GM19467 (cell line): ENCODE measurements around the gene RANGAP1.
A peak's percentile ranks its signal among the peaks of the same experiment; 100 is the strongest.

Experiments used
- ATAC-seq: cut with Tn5 transposase; IDR thresholded peaks from one replicate; pipeline ENCODE4 v1.9.1; 2021; ENCODE audit warnings: mild to moderate bottlenecking, moderate library complexity; ENCODE audit not compliant: unreplicated experiment

RANGAP1 gene, protein sequence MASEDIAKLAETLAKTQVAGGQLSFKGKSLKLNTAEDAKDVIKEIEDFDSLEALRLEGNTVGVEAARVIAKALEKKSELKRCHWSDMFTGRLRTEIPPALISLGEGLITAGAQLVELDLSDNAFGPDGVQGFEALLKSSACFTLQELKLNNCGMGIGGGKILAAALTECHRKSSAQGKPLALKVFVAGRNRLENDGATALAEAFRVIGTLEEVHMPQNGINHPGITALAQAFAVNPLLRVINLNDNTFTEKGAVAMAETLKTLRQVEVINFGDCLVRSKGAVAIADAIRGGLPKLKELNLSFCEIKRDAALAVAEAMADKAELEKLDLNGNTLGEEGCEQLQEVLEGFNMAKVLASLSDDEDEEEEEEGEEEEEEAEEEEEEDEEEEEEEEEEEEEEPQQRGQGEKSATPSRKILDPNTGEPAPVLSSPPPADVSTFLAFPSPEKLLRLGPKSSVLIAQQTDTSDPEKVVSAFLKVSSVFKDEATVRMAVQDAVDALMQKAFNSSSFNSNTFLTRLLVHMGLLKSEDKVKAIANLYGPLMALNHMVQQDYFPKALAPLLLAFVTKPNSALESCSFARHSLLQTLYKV

DNA sequence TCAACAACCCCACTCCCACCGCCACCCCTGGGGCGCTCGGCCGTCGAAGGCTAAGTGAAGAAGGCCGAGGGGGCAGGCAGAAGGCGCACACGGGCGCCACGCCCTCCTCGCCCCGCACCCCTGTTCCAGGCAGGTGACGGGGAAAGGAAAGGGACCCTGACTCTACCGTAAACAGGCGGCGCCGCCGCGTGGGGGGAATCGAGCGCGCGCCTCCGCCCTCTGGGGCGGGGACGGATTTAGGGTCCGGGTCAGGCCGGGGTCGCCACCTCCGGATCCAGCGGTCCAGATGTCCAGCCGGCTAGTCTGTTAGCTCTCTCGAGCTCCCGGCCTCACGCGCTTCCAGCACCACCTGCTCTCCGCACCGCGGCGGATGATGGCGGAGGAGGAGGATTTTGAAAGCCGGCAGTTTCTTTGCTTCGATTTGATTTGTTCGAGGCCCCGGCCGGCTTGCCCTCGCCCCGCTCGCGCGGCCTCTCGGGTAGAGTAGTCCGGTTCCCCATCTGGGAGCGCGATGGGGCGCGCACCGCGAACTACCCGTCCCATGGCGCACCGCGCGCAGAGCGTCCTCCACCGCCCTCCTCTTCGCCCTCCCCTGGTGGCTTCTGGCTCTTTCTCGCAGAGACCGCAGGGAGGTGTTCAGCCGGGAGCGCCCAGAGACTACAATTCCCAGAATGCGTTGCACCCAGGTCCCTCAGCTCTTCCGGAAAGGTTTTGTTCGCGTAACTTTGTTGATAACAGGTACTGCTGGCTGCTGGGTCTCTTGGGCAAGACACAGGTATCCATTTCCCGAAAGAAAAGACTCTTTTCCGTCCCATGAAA lies at the start of gene RANGAP1:
RANGAP1 (minus strand) TSS at position 368 of the 819 bp plus-strand sequence. CDS start 5,143 bp downstream, outside the sequence.
- peak; percentile 95 for ATAC-seq

DNA sequence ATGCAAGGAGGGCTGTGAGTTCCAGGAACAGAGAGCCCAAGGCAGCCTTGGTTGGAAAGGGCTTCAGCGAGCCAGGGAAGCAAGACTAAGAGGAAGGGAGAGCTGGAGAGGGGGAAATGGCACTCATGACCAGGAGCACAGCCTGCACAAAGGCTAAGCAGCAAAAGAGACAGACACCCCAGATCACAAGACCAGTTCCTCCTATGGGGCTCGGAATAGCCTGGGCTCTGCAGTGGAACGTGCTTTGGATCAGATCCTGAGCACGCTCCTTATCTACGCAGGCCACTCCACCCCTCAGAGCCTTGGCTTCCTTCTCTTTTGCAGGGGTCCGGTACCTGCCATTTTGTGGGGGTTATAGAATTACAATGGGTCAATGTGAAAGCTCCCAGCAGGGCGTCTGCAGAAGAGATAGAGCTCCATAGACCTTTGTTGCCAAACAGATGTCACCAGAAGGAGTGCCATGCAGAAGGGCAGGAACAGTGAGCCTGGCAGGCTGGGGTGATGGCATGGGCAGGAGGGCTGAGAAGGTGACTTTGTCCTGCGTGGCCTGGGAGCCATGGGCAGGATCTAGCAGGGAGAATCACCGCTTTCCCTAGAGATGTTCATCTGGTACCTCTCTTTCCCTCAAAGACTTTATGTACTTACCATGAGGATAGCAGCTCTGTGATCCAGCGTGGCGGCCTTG lies 49.1 kb upstream of the RANGAP1 start:
- no peak for ATAC-seq

DNA sequence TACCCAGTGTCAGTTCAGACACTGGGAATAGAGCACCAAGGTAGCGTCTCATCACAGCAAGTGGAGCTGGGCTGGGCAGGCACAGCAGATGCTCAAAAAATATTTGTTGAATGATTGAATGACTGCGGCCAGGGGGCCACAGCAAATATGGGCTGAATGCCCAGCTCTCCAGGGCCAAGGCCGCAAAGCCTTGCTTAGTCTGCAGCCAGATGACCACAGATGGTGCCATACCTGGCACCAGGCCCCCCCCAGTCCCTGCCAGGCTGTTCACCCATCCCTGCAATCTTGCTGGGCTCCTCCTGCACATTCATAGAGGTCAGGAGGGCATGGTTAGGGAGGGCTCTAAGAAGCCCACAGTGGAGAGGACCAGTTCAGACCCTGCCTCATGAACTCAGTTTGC lies 48.2 kb upstream of the RANGAP1 start:
- no peak for ATAC-seq

DNA sequence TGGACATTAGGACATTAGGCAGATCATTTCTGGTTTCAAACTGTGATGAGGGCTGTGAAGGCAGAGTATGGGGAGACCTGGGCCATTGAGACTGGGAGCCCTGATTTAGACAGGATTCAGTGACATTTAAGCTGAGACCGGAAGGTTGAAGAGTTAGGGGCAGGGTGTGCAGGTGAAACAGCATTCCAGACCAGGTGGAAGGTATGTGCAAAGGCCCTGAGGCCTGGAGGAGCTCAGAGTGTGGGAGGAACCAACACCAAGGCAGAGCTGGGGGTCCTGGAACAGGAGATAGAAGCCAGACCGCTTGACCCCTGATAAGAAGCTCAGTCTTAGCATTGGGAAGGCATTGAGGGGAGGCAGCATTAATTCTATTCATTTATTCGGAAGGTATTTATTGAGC lies 47.8 kb upstream of the RANGAP1 start:
- ATAC-seq, result no peak

DNA sequence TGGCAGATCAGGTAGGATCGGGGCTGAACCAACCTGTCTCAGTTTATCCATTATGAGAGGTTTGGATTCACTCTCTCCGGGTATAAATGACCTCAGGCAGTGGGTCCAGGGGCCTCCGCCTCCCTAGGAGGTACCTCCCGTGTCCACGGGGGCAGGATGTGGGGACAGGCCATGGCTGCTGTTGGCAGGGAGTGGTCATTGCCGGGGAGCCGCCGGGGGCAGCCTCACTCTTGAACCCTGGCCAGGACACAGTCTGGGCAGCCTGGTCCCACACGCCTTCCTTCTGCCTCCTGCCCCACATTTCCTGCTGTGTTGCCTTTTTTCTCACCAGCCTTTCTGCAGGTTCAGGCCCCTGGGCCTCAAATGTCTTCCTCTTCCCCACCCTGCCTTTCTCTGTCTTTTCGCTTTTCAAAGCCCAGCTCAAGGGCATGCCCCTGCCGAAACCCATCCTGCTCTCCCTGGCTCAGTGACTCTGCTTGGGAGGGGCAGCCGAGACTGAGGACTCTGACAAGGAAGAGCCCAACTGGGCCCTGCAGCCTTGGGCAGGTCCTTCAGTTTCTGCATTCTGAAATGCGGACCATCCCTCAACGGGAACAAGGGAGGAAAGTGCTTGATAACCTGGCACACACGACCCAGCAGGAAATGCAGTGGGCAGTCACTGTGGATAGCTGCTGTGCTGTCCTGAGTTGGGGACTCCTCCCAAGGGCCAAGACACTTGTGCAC lies 46.4 kb upstream of the RANGAP1 start:
- ATAC-seq, result no peak

DNA sequence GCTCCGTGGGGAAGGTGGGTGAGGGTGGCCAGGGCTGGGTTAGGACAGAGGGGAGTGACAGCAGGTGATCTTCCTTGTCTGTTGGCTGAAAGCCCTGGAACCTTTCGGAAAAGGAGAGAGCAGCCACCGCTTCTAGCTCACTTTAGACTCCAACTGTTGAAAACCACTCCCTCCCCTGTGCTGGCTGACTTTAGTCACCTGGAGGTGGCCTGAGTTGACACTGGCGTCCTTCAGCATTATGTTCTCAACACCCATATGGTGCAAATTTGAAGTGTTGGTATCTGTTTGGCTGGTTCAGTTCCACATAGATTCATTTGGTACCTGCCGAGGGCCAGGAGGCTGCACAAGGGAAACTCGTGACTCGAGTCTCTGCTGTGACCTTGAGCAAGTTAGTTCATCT lies 44.2 kb upstream of the RANGAP1 start:
- no peak for ATAC-seq

DNA sequence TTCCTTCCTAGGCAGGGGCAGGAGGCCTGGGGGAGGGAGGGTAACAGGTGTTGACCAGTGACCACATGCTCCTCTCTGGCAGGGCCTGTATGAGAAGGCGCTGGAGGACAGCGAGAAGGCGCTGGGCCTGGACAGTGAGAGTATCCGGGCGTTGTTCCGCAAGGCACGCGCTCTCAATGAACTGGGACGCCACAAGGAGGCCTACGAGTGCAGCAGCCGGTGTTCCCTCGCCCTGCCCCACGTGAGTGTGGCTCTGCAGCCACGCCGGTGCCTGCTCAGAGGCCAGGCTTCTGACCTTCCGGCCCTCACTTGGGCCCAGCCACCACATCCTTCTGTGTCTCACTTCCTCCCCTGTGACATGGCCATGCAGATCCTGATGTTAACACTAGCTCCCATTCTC lies 41.1 kb upstream of the RANGAP1 start:
- ATAC-seq, result no peak

DNA sequence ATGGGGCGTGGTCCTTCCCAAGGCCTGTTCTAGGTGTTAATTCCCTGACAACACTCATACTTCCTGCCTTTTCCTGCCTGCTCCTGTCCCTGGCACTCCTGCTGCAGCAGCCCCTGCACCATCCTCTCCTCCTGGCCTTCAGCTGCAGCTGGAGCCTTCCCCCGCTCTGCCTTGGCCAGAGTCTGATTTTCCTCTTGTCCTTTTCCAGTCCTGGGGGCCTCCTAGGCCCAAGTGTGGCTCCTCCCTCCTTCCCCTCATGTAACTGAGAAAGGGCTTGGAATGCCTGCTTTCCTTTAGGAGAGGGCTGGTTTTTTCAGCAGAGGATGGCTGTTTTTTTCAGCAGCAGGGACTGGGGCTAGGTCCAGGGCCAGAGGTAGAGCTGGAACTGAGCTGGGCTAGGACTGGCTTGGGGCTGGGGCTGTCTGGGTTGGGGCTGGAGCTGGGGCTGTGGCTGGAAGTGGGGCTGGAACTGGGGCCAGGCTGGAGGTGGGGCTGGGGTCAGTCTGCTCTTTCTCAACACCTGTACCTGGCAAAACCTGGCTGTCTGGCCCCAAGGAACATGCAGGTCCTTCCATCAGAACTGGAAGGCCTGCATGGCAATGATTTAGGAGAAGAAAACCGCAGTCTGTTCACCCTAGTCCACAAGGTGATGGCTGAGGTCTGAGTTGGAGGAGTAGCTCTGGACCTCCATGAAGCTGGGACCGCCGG lies 39.0 kb upstream of the RANGAP1 start:
- no peak for ATAC-seq

DNA sequence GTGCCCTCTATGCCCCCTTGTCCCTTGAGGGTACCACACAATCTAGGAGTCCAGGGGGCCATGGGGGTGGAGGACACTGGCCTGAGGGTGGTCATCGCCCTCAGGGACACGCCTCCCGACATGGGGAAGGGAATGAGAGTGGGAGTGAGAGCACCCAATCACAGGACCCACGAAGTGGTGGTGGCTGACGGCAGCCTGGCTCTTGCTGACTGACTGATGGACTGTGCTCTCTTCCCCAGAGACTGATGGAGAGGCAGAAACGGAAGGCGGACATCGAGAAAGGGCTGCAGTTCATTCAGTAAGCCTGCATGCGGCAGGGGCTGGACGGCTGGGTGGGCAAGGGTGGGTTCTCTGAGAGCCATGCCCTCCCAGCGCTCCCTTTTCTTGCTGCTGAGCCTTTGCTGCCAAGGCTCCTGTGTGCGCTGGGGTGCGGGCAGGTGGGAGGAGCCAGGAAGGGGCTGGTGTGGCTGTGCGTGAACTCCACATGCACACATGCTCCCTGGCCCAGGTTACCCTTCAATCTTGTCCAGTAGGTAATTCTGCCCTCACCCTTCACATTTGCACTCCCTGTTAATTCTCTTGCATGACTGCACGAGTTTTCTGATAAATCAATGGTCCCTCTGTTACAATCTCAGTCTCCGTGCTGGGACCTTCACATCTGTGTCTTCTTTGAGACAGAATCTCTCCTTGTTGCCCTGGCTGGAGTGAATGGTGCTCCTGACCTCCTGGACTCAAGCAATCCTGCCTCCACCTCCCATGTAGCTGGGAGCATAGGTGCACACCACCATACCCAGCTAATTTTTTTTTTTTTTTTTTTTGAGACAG lies 34.6 kb upstream of the RANGAP1 start:
- ATAC-seq, result no peak

DNA sequence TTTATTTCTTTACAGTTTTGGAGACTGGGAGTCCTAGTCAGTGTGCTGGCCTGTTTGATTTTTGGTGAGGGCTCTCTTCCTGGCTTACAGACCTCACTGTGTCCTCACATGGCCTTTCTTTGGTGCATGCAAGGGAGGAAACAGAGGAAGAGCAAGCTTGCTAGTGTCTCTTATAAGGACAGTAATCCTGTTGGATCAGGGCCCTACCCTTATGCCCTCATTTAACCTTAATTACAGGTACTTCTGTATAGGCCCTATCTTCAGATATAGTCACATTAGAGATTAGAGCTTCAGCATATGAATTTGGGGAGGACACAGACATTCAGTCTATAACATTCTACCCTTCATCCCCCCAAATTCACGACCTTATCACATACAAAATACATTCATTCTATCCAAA lies 29.6 kb upstream of the RANGAP1 start:
- no peak for ATAC-seq

DNA sequence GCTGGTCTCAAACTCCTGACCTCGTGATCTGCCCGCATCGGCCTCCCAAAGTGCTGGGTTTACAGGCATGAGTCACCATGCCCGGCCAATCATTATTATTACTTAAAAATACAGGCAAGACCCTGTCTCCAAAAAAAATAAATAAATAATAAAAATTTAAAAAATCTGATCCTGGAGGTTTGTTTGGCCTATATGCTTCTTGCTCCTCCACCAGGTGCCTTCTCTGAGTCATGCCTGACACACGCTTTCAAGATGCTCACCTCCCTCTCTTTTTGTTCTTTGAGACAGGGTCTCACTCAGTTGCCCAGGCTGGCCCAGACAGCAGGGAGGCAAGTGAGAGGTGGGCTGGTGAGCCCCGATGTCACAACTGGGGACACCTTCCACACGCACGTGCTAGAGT lies 28.8 kb upstream of the RANGAP1 start:
- no peak for ATAC-seq

DNA sequence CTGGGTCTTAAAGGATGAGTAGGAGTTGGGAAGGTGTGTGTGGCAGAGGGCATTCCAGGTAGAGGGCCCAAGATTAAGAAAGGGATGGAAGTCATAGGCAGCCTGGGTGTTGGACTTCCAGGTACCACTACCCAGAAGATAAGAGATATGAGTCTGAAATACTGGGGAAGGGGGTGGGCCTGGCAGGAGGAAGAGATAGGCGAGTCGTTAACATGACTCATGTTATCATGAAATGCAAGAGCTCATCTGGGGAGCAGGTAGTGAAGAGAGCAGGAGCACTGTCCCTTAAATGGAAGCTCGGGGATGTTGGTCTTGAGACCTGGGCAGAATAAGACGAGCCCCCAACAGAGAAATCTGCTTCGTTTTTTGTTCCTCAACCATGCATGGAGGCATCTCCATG lies 25.5 kb upstream of the RANGAP1 start:
- no peak for ATAC-seq

DNA sequence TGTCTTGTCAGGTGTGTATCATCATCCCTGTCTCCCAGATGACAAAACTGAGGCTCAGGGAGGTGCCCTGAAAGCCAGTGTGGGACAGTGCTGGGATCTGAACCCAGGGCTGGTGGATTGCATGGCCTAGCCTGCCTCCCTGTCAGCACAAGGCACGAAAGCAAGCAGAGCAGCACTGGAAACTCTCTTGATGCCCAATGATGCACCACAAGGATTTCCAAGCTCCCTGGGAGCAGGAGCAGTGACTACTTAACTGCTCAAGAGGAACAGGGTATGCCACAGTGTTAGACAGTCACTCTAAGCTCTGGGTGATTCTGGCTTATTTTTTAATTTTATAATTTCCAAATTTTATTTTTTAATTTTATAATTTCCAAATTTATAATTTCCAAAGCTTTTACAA lies 24.3 kb upstream of the RANGAP1 start:
- ATAC-seq, result no peak

DNA sequence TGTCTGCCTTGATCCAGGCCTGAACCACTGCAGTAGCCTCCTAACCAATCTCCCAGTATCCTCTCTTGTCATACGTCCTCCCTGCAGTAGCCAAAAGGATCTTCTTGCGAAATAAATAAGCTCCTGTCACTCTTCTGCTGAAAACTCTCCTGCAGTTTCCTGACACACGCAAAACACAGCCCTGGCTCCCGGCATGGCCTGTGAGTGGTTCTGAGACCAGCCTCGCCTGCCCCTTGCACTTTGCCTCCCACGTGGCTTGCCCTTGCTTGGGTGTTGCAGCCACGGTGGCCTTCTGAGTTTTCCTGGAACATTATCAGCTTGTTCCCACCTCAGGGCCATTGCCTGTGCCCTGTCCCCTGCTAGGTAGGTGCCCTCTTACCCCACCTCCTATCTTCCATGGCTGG lies 22.6 kb upstream of the RANGAP1 start:
- ATAC-seq, result no peak

DNA sequence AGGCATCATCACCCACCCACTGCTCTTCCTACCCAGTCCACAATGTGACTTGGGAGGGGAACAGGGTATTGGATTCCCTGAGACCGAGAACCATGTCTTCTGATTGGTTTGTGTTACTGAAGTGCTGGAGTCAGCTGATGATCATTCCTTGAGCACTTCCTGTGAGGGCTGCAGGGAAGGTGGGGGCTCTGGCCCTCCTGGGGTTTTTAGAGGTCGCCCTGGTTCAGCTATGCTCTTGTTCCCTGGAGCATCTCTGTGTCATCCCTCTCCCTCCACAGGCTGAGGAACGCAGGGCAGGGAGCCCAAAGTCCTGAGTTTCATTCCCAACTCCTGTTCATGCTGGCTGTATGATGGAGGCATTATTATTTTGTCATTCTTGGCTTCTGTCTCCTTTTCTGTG lies 22.1 kb upstream of the RANGAP1 start:
- no peak for ATAC-seq

DNA sequence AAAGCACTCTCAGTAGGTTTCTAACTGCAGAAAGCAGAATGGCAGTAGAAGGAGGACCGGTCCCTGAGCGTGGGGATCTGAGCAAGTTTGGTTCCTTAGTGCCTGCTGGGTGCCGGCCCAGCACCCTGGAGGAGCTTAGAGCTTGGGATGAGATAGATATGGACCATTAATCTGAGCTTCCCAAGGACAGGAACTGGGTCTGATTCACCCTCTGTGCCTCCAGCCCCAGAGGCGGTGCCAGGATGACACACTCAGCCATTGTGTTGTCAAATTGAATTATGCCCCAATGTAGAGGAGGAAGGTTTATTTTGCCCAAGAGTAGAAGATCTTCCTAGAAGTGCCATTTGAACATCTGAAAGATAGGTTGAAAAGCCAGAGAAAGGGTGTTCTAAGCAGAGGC lies 19.7 kb upstream of the RANGAP1 start:
- no peak for ATAC-seq

DNA sequence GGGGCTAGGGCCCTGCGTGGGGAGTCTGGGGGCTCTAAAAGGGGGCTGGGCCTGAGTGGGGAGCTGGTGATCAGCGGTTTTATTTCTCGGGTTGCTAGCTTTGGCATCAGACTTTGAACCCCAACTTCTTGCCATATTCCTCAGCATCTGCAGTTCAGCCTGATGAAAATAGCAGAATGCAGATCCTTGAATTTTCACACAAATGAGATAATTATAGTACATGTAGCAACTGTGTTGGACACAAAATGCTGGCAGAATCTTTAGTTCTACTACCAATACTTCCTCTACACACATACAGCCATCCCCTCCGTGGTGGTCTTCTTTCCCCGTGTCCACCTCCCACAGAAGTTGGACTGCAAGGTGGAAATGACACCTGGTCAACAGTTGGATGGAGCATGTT lies 16.8 kb upstream of the RANGAP1 start:
- ATAC-seq, result no peak

DNA sequence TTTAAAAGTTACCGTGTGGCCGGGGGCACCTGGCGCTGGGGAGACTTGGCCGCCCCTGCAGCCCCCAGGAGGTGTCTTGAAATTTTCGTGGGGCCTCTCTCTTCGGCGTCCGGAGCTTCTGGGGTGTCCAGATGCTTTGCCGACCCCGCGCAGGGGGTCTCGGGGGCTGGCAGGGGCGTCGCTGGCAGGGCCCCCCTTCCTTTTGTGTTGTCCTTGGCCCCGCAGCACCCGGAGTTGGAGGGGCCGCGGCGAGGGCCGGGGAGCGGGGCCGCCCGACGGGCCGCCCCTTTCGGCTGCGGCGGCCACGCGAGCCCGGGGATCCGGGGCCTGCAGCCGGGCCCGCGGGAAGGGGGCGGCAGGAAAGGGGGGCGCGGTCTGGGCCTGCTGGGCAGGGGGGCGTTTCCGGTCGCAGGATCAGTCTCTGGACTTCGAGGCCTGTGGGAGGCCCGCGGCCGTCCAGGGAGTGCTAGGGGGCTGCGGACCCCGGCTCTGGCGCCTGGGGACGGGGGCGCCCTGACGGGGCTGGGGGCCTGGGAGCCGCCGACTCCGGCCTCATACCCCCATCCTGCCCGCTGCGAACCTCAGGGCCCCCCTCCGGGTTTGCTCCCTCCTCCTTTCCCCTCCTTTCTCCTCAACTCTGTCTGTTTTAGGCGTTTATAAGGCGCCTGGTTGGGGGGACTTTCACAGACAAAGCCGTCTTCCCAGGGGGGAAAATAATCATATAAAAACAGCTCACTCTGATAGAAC lies 16.2 kb upstream of the RANGAP1 start:
- ATAC-seq, result no peak
